ENCODE measurements around the gene BBS10.
"Not testable (repeated sequence)": the region's sequence is repeated elsewhere in the genome, so short reads cannot be mapped to it uniquely, and the experiment has no call there.

Gene BBS10

GRCh38 chr12:76348079-76348901 lies at the start of gene BBS10:
Gene BBS10, minus strand, starts transcription at chr12:76348415. Its CDS starts 57 bp downstream, at chr12:76348358.
- DNase-seq (ENCODE audit: low spot score) = peak; percentile 80

- no peak for DNase-seq (ENCODE audit: low spot score)
Measured at GRCh38 chr12:76391461-76391860, 43.2 kb upstream of the BBS10 start.

GRCh38 chr12:76387614-76388013 lies 39.4 kb upstream of the BBS10 start:
- DNase-seq (ENCODE audit: low spot score) = no peak

- DNase-seq (ENCODE audit: low spot score) = no peak
Measured at GRCh38 chr12:76384560-76384959, 36.3 kb upstream of the BBS10 start.

- no peak for DNase-seq (ENCODE audit: low spot score)
Measured at GRCh38 chr12:76383988-76384387, 35.8 kb upstream of the BBS10 start.

- DNase-seq (ENCODE audit: low spot score) = no peak
Measured at GRCh38 chr12:76379261-76379660, 31.0 kb upstream of the BBS10 start.

GRCh38 chr12:76376876-76377275 lies 28.7 kb upstream of the BBS10 start:
- not testable (repeated sequence) for DNase-seq (ENCODE audit: low spot score)

- DNase-seq (ENCODE audit: low spot score) = no peak
Measured at GRCh38 chr12:76375939-76376338, 27.7 kb upstream of the BBS10 start.

GRCh38 chr12:76375470-76375869 lies 27.3 kb upstream of the BBS10 start:
- no peak for DNase-seq (ENCODE audit: low spot score)

GRCh38 chr12:76374386-76375020 lies 26.3 kb upstream of the BBS10 start:
- DNase-seq (ENCODE audit: low spot score) = no peak

- no peak for DNase-seq (ENCODE audit: low spot score)
Measured at GRCh38 chr12:76368230-76368629, 20.0 kb upstream of the BBS10 start.

GRCh38 chr12:76366163-76366562 lies 17.9 kb upstream of the BBS10 start:
- no peak for DNase-seq (ENCODE audit: low spot score)

GRCh38 chr12:76364131-76364530 lies 15.9 kb upstream of the BBS10 start:
- DNase-seq (ENCODE audit: low spot score) = not testable (repeated sequence)

GRCh38 chr12:76360316-76360715 lies 12.1 kb upstream of the BBS10 start:
- no peak for DNase-seq (ENCODE audit: low spot score)

- DNase-seq (ENCODE audit: low spot score) = peak; percentile 7
Measured at GRCh38 chr12:76356071-76356470, 7.9 kb upstream of the BBS10 start.

GRCh38 chr12:76346798-76347420 lies 1.3 kb downstream of the BBS10 start:
- DNase-seq (ENCODE audit: low spot score) = peak; percentile 32

- DNase-seq (ENCODE audit: low spot score) = no peak
Measured at GRCh38 chr12:76346236-76346635, 2.0 kb downstream of the BBS10 start.

- DNase-seq (ENCODE audit: low spot score) = no peak
Measured at GRCh38 chr12:76345569-76345968, 2.6 kb downstream of the BBS10 start.

GRCh38 chr12:76341436-76342030 lies 6.7 kb downstream of the BBS10 start:
- DNase-seq (ENCODE audit: low spot score) = no peak

- no peak for DNase-seq (ENCODE audit: low spot score)
Measured at GRCh38 chr12:76340680-76341435, 7.4 kb downstream of the BBS10 start.

- DNase-seq (ENCODE audit: low spot score) = no peak
Measured at GRCh38 chr12:76337583-76337982, 10.6 kb downstream of the BBS10 start.

GRCh38 chr12:76332606-76333005 lies 15.6 kb downstream of the BBS10 start:
- no peak for DNase-seq (ENCODE audit: low spot score)
